CD4-positive, alpha-beta T cell treated with Interleukin-10 for 1 hour (primary cell): ENCODE data around the gene PARP14.
"Not testable (repeated sequence)": the region's sequence is repeated elsewhere in the genome, so short reads cannot be mapped to it uniquely, and the experiment has no call there.

Experiments
- DNase-seq: peaks from one replicate; pipeline ENCODE4 v3.0.0-alpha.2; 2020

PARP14 gene, protein sequence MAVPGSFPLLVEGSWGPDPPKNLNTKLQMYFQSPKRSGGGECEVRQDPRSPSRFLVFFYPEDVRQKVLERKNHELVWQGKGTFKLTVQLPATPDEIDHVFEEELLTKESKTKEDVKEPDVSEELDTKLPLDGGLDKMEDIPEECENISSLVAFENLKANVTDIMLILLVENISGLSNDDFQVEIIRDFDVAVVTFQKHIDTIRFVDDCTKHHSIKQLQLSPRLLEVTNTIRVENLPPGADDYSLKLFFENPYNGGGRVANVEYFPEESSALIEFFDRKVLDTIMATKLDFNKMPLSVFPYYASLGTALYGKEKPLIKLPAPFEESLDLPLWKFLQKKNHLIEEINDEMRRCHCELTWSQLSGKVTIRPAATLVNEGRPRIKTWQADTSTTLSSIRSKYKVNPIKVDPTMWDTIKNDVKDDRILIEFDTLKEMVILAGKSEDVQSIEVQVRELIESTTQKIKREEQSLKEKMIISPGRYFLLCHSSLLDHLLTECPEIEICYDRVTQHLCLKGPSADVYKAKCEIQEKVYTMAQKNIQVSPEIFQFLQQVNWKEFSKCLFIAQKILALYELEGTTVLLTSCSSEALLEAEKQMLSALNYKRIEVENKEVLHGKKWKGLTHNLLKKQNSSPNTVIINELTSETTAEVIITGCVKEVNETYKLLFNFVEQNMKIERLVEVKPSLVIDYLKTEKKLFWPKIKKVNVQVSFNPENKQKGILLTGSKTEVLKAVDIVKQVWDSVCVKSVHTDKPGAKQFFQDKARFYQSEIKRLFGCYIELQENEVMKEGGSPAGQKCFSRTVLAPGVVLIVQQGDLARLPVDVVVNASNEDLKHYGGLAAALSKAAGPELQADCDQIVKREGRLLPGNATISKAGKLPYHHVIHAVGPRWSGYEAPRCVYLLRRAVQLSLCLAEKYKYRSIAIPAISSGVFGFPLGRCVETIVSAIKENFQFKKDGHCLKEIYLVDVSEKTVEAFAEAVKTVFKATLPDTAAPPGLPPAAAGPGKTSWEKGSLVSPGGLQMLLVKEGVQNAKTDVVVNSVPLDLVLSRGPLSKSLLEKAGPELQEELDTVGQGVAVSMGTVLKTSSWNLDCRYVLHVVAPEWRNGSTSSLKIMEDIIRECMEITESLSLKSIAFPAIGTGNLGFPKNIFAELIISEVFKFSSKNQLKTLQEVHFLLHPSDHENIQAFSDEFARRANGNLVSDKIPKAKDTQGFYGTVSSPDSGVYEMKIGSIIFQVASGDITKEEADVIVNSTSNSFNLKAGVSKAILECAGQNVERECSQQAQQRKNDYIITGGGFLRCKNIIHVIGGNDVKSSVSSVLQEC (N-terminal part only)

DNA sequence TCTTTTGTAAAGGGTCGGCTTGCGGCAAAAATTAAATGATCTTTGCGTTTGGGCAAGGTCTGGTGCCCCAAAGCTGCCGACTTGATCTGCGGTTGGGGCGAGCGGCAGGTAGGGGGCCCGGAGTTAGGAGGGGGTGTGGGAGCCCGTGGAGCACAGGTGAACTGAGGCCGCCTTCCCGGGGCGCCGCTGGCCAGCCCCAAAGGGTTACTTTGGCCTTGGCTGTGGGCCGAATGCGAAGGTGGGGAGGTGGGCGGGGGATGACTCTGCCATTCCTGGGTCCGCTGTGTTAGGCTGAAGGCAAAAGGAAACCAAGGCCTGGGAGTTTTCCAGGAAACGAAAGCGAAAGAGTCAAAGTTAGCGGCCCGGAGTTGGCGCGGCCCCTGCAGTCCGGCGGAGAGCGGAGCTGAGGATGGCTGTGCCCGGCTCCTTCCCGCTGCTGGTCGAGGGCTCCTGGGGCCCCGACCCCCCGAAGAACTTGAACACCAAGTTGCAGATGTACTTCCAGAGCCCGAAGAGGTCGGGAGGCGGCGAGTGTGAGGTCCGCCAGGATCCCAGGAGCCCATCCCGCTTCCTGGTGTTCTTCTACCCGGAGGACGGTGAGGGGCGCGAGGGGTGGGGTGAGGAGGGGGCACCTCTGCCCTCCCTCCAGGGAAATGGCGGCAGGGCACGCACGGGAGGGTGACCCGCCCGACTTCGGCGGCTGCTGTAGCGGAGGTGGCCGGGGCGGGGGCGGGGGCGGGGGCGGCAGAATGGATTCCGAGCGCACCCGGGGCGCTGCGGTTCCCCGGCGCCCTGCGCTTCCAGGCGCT lies at the start of gene PARP14:
Gene PARP14, plus strand, starts transcription at position 365 of the 809 bp plus-strand sequence. Its CDS starts 45 bp downstream, at position 410.
- DNase-seq = peak; percentile 78

DNA sequence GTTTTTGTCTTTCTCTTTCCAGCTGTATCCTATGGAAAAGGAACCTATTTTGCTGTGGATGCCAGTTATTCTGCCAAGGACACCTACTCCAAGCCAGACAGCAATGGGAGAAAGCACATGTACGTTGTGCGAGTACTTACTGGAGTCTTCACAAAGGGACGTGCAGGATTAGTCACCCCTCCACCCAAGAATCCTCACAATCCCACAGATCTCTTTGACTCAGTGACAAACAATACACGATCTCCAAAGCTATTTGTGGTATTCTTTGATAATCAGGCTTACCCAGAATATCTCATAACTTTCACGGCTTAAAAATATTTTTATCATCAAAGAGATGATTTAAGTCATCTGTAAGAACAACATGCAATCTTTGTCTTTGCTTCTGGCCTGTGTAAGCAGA lies 44.9 kb upstream of the PARP14 start:
- no peak for DNase-seq

DNA sequence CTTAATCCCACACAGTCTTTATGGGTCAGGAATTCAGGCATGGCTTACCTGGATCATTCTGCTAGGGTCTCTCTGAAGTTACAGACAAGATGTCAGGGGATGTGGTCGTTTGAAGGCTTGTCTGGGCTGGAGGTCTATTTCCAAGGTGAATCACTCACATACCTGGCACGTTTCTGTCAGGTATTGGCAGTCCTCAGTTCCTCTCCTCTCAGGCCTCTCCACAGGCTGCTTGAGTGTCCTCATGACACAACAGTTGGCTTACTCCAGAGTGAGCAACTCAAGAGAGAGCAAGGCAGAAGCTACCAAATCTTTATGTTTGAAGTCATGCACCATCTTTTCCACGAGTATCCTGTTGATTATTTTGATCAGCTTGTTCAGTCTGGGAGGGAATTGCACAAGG lies 43.9 kb upstream of the PARP14 start:
- no peak for DNase-seq

DNA sequence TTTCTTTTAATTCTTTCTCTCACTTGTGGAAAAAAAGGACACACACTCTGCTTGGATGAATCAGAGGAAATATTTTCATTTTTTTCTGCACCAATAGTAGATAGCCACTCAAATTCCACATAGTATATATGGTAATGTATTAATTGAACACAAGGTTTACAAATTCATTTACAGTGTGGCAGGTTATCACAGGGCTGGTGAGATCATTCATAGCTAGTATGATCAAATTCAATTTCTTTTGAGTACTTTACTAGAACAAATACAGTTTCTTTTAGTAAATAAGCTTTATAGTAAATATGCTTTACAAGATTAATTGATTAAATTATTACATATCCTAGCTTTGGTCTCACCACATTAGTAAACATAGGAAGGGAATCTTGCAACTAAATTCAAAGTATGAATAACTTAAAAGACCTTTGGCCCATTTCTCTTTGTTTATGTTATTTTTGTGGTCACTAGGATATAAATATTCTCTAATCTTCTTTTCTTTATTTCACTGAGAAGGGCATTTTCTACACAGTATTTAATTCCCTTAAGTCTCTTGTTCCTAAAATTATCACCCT lies 40.1 kb upstream of the PARP14 start:
- DNase-seq = no peak

DNA sequence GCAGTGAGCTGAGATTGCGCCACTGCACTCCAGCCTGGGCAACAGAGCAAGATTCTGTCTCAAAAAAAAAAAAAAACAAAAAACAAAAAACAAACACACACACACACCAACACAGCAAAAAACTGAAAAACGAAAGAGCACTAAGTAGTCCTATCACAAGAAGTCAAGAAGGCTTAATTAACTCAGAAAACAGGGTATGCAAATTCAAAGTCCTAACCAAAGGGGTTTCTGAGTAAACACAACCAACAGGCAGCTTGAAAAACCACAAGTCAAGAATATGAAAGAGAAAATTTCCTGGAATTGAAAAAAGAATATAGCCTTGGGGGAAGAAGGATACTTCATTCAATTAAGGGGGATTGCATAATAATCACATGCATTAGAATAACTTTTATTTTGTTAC lies 37.7 kb upstream of the PARP14 start:
- DNase-seq = no peak

DNA sequence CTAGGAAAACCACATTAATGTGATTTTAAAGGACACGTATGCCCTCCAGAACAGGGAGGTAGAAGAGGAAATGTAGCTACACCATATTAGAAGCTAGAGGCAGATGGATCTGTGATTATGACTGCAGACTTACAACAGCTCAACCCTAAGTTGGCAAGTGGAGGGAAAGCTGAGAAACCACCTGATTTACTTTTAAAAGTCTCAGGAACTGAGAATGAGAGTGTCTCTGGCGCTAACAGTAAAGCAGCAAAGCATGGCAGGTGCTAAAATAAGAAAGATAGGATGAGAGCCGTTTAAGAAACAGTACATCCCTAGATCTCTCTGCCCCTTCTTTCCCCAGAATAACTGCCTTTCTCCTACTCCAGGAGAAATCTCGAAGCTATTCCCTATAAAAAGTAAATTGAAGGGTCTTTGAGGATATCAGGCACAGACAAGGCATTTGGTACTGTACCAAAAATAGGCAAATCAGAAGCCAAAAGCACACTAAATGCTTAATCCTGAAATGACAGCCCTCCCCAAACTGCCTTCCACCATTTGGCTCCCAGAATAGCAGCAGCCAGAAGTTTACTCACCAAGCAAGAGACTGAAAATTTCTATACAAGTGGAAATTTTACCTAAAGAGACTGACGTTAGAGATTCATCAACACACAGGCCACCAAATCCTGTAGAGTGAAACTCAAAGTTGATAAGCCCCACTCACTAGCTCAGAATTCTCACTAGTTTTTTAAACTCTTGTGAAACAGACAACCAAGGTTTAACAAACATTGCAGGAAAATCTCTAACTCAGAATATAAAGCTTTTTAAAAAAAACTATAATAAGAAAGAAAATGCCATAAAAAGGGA lies 34.3 kb upstream of the PARP14 start:
- DNase-seq = peak; percentile 44

DNA sequence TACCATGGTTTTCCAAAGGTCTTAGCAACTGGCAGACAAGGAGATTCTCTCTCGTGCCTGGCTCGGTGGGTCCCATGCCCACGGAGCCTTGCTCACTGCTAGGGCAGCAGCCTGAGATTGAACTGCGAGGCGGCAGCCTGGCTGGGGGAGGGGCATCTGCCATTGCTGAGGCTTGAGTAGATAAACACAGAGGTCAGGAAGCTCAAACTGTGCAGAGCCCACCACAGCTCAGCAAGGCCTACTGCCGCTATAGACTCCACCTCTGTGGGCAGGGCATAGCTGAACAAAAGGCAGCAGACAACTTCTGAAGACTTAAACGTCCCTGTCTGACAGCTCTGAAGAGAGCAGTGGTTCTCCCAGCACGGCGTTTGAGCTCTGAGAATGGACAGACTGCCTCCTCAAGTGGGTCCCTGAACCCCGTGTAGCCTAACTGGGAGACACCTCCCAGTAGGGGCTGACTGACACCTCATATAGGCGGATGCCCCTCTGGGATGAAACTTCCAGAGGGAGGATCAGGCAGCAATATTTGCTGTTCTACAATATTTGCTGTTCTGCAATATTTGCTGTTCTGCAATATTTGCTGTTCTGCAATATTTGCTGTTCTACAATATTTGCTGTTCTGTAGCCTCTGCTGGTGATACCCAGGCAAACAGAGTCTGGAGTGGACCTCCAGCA lies 29.3 kb upstream of the PARP14 start:
- not testable (repeated sequence) for DNase-seq

DNA sequence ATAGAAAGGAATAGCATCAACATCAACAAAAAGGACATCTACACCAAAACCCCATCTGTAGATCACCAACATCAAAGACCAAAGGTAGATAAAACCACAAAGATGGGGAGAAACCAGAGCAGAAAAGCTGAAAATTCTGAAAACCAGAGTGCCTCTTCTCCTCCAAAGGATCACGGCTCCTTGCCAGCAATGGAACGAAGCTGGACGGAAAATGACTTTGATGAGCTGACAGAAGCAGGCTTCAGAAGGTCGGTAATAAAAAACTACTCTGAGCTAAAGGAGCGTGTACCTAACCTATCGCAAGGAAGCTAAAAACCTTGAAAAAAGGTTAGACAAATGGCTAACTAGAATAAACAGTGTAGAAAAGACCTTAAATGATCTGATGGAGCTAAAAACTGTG lies 28.7 kb upstream of the PARP14 start:
- DNase-seq = not testable (repeated sequence)

DNA sequence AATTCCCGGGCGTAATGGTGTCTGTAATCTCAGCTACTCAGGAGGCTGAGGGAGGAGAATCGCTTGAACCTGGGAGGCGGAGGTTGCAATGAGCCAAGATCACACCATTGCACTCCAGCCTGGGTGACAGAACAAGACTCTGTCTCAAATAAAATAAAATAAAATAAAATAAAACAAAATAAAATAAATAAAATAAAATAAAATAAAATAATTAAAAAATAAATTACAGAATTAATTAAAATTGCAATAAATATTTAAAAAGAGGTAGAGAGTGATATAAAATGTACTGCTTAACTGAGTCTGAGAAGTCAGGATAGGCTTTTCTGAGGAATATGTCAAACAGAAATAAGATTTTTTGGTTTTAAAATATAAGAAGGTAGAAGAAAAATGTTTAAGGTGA lies 22.3 kb upstream of the PARP14 start:
- DNase-seq = not testable (repeated sequence)

DNA sequence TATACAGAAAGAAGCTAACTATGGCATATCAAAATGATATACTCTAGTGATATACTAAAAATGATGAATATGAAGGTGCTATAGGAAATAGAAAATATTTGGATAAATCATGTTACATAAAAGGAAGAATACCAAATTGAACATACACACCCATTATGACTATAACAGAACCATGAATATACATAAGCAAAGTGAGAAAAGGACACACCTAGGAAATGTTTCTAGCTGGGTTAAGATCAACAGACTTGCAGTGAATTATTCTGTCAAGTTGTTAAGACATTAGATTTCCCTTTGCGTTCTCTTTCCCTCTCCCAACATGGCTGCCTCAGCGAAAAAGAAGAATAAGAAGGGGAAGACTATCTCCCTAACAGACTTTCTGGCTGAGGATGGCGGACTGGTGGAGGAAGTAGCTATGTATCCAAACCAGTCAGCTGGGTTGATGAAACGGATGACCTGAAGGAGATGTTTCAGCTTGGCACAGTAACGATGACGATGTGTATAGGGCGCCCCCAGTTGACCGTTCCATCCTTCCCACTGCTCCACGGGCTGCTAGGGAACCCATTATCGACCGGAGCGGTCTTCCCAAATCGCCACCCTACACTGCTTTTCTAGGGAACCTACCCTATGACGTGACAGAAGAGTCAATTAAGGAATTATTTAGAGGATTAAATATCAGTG lies 20.2 kb upstream of the PARP14 start:
- DNase-seq = no peak

DNA sequence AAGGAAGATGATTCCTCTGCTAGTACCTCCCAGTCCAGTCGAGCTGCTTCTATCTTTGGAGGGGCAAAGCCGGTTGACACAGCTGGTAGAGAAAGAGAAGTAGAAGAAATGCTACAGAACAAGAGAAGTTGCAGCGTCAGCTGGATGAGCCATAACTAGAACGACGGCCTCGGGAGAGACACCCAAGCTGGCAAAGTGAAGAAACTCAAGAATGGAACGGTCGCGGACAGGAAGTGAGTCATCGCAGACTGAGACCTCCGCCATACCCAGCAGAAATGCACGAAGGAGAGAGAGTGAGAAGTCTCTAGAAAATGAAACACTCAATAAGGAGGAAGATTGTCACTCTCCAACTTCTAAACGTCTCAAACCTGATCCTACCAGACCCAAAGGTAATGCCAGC lies 19.0 kb upstream of the PARP14 start:
- no peak for DNase-seq

DNA sequence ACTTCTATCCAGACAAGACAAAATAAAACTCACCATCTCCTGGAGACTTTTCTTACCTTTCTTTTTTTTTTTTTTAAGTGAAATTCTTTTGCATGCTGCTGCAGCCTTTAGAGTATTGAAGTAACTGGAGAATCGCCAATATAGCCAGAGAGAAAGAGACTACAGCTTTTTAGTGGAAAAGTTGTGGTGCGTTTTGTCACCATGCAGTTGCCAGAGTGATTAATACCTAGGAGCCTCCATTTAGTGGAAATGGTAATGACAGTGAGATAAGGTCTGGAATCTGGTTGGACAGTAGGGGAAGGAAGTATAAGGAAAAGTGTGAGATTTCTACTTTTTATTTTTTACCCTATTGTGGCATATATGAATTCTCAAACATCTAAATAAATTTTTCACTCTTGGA lies 18.1 kb upstream of the PARP14 start:
- DNase-seq = no peak

DNA sequence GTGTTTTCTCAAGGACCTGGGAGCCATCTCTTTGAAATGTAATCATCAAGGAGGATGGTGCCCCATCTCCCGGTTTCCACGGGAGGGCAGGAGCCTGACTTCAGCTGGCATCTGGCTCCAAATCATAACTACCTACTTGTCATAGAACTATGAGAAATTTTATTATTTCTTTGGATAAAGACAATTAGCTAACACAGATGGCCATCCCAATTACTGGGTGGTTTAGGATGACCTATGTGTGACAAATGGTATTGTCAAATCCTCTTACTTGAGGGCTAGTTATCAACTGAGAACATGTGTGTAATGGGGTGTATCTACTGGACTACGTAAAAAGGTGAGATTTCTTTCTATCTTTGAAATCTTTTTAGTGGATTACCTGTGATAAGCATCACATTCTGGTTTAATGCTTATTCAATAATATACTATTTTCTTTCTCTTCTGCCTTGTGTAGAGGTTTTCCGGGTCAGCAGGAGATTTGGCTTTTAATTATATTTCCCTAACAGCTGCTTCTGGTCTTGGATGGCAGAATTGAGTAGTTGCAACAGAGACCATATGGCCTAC lies 15.3 kb upstream of the PARP14 start:
- DNase-seq = no peak

DNA sequence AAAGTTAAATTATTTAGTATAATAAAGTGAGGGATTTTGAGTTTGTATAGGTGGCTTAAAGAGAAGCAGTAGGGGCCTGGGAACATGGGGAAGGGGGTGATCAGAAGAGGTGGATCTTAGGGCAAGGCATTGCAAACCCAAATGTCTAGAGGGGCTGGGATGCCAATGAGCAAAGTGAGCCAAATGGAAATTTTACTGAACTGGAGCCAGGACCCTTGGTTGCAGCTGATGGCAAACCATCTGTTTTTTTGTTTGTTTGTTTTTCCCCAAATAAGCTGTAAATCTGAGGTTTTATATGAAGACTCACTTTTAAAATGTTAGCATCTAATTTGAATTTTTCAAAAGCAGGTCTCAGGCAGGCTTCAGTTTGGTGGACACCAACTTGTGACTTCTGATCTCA lies 14.8 kb upstream of the PARP14 start:
- DNase-seq = no peak

DNA sequence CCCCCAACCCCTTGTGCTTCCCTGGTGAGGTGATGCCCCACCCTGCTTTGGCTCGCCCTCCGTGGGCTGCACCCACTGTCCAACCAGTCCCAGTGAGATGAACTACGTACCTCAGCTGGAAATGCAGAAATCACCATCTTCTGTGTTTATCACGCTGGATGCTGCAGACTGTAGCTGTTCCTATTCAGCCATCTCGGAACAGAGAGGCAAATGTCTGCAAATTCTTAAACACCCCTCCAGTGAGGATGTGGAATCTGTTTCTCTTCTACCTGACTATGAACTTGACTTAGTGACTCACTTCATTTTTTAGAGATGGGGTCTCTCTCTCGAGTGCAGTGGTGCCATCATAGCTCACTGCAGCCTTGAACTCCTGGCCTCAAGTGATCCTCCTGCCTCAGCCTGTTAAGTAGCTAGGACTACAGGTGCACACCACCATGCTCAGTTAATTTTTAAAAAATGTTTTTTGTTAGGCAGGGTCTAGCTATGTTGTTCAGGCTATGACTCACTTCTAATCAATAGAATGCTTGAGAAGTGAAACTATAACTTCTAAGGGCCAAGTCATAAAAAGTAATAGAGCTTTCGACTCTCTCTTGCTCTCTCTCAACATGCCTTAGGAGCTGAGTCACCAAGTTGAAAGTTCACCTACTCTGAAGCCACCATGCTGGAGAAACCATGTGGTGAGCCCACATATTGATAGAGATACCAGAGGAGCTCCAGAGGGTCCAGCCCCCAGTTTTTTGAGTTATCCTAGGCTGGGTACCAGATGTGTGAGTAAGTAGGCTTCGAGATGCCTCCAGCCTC lies 11.5 kb upstream of the PARP14 start:
- no peak for DNase-seq

DNA sequence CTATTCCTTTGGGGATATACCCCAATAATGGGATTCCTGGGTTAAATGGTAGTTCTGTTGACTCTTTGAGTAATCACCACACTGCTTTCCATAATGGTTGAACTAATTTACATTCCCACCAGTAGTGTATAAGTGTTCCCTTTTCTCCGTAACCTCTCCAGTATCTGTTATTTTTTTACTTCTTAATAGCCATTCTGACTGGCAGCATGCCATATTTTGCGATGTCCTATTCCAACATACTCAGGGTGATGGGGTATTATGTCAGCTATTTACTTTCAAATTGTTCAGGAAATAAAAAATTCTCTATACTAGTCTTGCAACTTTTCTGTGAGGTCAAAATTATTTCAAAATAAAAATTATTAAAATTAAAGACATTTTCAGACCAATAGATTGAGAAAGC lies 9.1 kb upstream of the PARP14 start:
- DNase-seq = no peak

DNA sequence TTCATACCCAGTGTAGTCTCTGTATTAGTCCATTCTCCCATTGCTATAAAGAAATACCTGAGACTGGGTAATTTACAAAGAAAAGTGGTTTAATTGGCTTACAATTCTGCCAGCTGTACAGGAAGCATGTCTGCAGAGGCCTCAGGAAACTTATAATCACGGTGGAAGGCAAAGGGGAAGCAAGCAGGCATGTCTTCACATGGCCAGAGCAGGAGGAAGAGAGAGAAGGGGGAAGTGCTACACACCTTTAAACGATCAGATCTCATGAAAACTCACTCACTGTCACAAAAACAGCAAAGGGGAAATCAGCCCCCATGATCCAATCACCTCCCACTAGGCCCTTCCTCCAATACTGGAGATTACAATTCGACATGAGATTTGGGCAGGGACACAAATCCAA lies 6.3 kb upstream of the PARP14 start:
- DNase-seq = no peak

DNA sequence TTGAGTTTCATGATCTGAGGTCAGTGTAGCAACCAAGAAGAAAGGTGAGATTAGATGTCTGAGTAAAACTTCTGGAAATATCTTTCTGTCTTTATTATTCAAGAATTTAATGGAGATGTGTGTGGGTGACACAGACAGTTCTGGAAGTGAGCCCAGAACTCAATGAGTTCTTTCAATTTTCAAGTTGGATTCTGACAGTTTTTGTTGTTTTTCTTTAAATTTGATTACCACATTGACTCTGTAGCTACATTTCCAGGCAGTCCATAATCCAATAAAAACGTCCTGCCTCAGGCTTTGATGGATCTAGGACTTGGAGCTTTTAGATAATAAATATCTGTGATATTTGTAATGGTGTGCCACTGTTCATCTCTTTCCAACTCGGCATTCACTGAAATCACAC lies 3.9 kb upstream of the PARP14 start:
- DNase-seq = no peak

DNA sequence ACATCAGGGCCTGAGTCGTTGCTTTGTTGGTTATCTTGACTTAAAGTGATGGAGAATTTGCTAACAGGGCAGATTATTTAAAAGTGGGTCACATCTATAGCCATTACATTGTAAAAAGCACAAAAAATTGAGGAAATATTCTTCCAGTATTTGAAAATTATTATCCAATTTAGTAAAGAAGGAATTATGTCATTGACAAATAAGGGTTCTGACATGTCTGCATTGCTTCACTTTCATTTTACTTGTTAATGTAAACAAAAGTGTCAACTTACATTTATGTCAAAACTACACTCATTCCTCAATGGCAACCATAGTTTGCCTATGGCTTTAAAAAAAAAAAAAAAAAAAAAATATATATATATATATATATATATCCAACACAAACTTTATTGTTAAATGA lies 3.4 kb upstream of the PARP14 start:
- DNase-seq = no peak
